OCI-LY1 (cell line): ENCODE measurements around the gene KRCC1.

ENCODE experiments used
- H2AFZ ChIP-seq: fragments of 200-600 bp; sonication (generic), shearing (Covaris generic); 2 replicates; pipeline ENCODE4 v1.6.0; 2014; ENCODE audit warnings: antibody characterized with exemption, mild to moderate bottlenecking, low read length
- H3F3A ChIP-seq: fragments of 200-600 bp; sonication (generic), shearing (Covaris generic); 2 replicates; pipeline ENCODE4 v1.6.0; 2014; ENCODE audit warnings: mild to moderate bottlenecking, antibody characterized with exemption, low read length, moderate library complexity; ENCODE audit not compliant: insufficient read depth
- H3K27ac ChIP-seq: fragments of 200-600 bp; sonication (generic); 2 replicates; pipeline ENCODE4 v1.5.1; 2014; ENCODE audit warnings: low read length, mixed run types, mild to moderate bottlenecking, low read depth; ENCODE audit not compliant: poor library complexity, severe bottlenecking
- H3K27me3 ChIP-seq: fragments of 200-600 bp; sonication (generic); 2 replicates; pipeline ENCODE4 v1.6.0; 2014; ENCODE audit warnings: antibody characterized with exemption, mild to moderate bottlenecking, low read length, moderate library complexity; ENCODE audit not compliant: insufficient read depth
- H3K36me3 ChIP-seq: fragments of 200-600 bp; sonication (generic); 2 replicates; pipeline ENCODE4 v1.6.1; 2014; ENCODE audit warnings: mild to moderate bottlenecking, antibody characterized with exemption, low read length, moderate library complexity, mixed read lengths; ENCODE audit not compliant: insufficient read depth
- H3K4me1 ChIP-seq: fragments of 200-600 bp; sonication (generic); 2 replicates; pipeline ENCODE4 v1.5.1; 2014; ENCODE audit warnings: mild to moderate bottlenecking, low read length, moderate library complexity; ENCODE audit not compliant: insufficient read depth, severe bottlenecking
- H3K4me2 ChIP-seq: fragments of 200-600 bp; sonication (generic), shearing (Covaris generic); 2 replicates; pipeline ENCODE4 v1.6.1; 2014; ENCODE audit warnings: low read length
- H3K4me3 ChIP-seq: fragments of 200-600 bp; sonication (generic); 2 replicates; pipeline ENCODE4 v1.5.1; 2014; ENCODE audit warnings: low read length, low read depth, mild to moderate bottlenecking, mixed read lengths; ENCODE audit not compliant: poor library complexity, severe bottlenecking
- H3K79me2 ChIP-seq: fragments of 200-600 bp; shearing (Covaris generic); 2 replicates; pipeline ENCODE4 v1.6.1; 2016; ENCODE audit warnings: mixed run types, low read length, mixed read lengths; ENCODE audit not compliant: insufficient read depth
- H3K9ac ChIP-seq: fragments of 200-600 bp; sonication (generic), shearing (Covaris generic); 2 replicates; pipeline ENCODE4 v1.6.1; 2014; ENCODE audit warnings: mild to moderate bottlenecking, low read length, mixed read lengths
- H3K9me2 ChIP-seq: fragments of 200-600 bp; sonication (generic), shearing (Covaris generic); 2 replicates; pipeline ENCODE4 v1.6.1; 2014; ENCODE audit warnings: low read depth, mild to moderate bottlenecking, low read length, mixed read lengths
- H3K9me3 ChIP-seq: fragments of 200-600 bp; shearing (Covaris generic); 2 replicates; pipeline ENCODE4 v1.6.1; 2014; ENCODE audit warnings: low read length, mixed read lengths
- H4K20me1 ChIP-seq: fragments of 200-600 bp; sonication (generic), shearing (Covaris generic); 2 replicates; pipeline ENCODE4 v1.6.0; 2016; ENCODE audit warnings: mild to moderate bottlenecking, low read length; ENCODE audit not compliant: insufficient read depth
- EZH2 ChIP-seq: fragments of 200-600 bp; sonication (generic), shearing (Covaris generic); IDR thresholded peaks from 2 replicates; pipeline ENCODE4 v1.8.0; 2017; ENCODE audit warnings: borderline replicate concordance, mixed run types, mild to moderate bottlenecking, antibody characterized with exemption, low read length, moderate library complexity, mixed read lengths
- TF ChIP-seq, protein P1 (sequence below): fragments of 200-600 bp; sonication (generic), shearing (Covaris generic); IDR thresholded peaks from 2 replicates; pipeline ENCODE4 v1.5.1; 2017; ENCODE audit warnings: mild to moderate bottlenecking, antibody characterized with exemption, low read length, moderate library complexity, mixed read lengths

KRCC1 gene

DNA sequence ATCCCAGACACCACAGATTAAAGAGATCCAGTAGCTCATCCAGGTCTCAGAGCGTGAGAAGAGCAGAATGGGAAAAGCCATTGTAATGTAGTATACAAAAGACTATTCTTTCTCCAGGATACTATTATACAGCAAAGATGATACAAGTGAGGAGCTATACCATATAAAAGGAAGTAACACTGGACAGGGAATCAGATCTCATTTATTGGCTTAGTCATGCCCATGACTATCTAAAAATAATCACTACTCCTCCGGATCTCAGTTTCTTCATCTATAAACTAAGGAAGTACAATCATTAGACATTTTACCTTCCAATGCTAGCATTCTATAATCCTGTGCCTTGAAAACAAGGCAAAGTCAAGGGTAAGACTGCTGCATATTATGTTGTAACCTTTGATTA is 19.4 kb downstream of the KRCC1 start:
- Histone ChIP-seq H3K9me3 (peaks cover 7% of the 10 kb centered on the region), H3K4me3 (no peak overlapping the region), H2AFZ (no peak overlapping the region), H3K79me2 (no peaks in the 10 kb centered on the region), H4K20me1 (no peaks in the 10 kb centered on the region), H3K27me3 (no peaks in the 10 kb centered on the region), H3K36me3 (peaks cover 65% of the 10 kb centered on the region), H3K4me1 (no peaks in the 10 kb centered on the region), H3F3A (no peaks in the 10 kb centered on the region), H3K4me2 (no peak overlapping the region), H3K27ac (no peak overlapping the region), H3K9ac (no peak overlapping the region), H3K9me2 (no peaks in the 10 kb centered on the region)
- TF ChIP-seq EZH2, result no peak
- TF ChIP-seq, protein P1, sequence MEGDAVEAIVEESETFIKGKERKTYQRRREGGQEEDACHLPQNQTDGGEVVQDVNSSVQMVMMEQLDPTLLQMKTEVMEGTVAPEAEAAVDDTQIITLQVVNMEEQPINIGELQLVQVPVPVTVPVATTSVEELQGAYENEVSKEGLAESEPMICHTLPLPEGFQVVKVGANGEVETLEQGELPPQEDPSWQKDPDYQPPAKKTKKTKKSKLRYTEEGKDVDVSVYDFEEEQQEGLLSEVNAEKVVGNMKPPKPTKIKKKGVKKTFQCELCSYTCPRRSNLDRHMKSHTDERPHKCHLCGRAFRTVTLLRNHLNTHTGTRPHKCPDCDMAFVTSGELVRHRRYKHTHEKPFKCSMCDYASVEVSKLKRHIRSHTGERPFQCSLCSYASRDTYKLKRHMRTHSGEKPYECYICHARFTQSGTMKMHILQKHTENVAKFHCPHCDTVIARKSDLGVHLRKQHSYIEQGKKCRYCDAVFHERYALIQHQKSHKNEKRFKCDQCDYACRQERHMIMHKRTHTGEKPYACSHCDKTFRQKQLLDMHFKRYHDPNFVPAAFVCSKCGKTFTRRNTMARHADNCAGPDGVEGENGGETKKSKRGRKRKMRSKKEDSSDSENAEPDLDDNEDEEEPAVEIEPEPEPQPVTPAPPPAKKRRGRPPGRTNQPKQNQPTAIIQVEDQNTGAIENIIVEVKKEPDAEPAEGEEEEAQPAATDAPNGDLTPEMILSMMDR, result no peak

DNA sequence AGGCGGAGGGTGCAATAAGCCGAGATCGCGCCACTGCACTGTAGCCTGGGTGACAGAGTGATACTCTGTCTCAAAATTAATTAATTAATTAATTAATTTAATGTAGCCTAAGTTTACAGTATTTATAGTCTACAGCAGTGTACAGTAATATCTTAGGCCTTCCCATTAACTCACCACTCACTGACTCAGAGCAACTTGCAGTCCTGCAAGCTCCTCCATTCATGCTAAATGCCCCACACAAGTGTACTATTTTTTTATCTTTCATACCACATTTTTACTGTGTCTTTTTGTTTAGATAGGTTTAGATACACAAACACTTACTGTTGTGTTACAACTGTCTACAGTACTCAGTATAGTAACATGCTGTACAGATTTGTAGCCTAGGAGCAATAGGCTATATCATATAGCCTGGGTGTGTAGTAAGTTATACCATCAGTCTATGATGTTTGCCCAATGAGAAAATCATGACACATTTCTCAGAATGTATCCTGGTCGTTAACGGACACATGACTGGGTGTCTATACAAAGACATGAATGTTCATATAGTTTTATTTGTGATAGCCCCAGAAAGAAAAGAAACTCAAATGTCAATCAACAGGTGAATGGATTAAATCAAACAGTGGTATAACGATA is 23.4 kb downstream of the KRCC1 start:
- no peak overlapping the region for H2AFZ ChIP-seq
- no peaks in the 10 kb centered on the region for H3K27me3 ChIP-seq
- H3F3A ChIP-seq, result no peaks in the 10 kb centered on the region; the same call in 1 of the 2 replicates
- no peak overlapping the region for H3K4me3 ChIP-seq
- H3K79me2 ChIP-seq, result no peaks in the 10 kb centered on the region
- peaks cover 75% of the 10 kb centered on the region for H3K36me3 ChIP-seq
- no peak overlapping the region for H3K9ac ChIP-seq
- no peak overlapping the region for H3K27ac ChIP-seq
- no peaks in the 10 kb centered on the region for H4K20me1 ChIP-seq
- no peak overlapping the region for H3K4me2 ChIP-seq
- H3K4me1 ChIP-seq, result no peaks in the 10 kb centered on the region
- H3K9me3 ChIP-seq, result peaks cover 4% of the 10 kb centered on the region
- no peak for TF ChIP-seq EZH2
- TF ChIP-seq, protein P1, result no peak
- H3K9me2 ChIP-seq, result no peaks in the 10 kb centered on the region

DNA sequence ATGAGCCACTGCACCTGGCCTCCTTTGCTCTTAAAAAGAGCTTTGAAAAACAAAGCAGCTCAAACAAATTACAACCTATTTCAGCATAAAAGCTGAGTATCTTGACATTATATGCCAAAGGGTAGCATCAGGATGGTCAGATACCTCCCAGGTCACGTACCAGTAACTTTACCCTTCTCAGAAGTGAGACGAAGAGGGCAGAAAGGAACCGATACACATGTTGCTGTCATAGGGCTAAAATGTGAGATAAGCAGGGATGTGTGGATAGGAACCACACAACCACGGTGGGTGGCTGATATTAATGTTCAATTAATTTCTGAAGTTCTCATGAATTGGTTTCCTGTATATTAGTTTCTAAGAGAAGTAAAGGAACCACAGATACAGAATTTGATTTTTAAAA is 26.7 kb downstream of the KRCC1 start:
- no peaks in the 10 kb centered on the region for H3K9me2 ChIP-seq
- H3K4me2 ChIP-seq, result no peak overlapping the region
- H2AFZ ChIP-seq, result no peak overlapping the region
- no peaks in the 10 kb centered on the region for H4K20me1 ChIP-seq
- H3K27me3 ChIP-seq, result no peaks in the 10 kb centered on the region
- H3K79me2 ChIP-seq, result no peaks in the 10 kb centered on the region
- no peak overlapping the region for H3K27ac ChIP-seq
- H3K9ac ChIP-seq, result no peak overlapping the region
- H3K36me3 ChIP-seq, result peaks cover 49% of the 10 kb centered on the region
- no peak overlapping the region for H3K4me3 ChIP-seq
- no peaks in the 10 kb centered on the region for H3K9me3 ChIP-seq
- TF ChIP-seq, protein P1, result no peak
- no peak for TF ChIP-seq EZH2
- H3K4me1 ChIP-seq, result no peaks in the 10 kb centered on the region
- H3F3A ChIP-seq, result no peaks in the 10 kb centered on the region; the same call in 1 of the 2 replicates
